GM12891 (cell line): ENCODE data around the gene P2RY8.

ENCODE experiments used
- PAX5 ChIP-seq: IDR thresholded peaks from 2 replicates; pipeline ENCODE4 v1.6.1; 2011; ENCODE audit warnings: low read length, moderate library complexity, mild to moderate bottlenecking; ENCODE audit not compliant: insufficient read depth, severe bottlenecking
- POLR2A ChIP-seq: IDR thresholded peaks from 2 replicates; pipeline ENCODE4 v1.6.1; 2011; ENCODE audit warnings: low read depth, low read length, control low read depth
- POLR2AphosphoS5 ChIP-seq: IDR thresholded peaks from 2 replicates; pipeline ENCODE4 v1.6.1; 2011; ENCODE audit warnings: low read depth, low read length, control low read depth
- POU2F2 ChIP-seq: IDR thresholded peaks from 2 replicates; pipeline ENCODE4 v1.6.1; 2011; ENCODE audit warnings: low read depth, mild to moderate bottlenecking, control low read depth, low read length, moderate library complexity
- SPI1 ChIP-seq: IDR thresholded peaks from 2 replicates; pipeline ENCODE4 v1.6.1; 2011; ENCODE audit warnings: low read depth, low read length, control low read depth

DNA sequence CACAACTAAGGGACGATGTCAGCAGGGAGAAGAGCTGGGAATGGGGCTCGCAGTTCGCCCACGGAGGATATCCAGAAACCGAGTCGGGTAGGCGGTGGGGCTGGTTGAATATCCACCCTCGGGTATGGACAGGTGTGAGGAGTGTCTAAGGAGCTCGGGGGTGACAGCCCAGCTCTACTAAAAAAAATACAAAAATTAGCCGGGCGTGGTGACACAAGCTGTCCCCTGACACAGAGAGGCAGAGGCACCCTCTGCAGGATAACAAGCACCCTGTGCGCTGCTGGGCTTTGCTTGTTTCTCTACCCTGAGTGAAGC is 72.1 kb downstream of the P2RY8 start:
- no peak for TF ChIP-seq POLR2A
- TF ChIP-seq PAX5: no peak
- TF ChIP-seq POLR2AphosphoS5: no peak
- no peak for TF ChIP-seq SPI1
- TF ChIP-seq POU2F2: no peak
